Fibroblast of pulmonary artery (primary cell): ENCODE measurements around the gene PQBP1.

Experiments
- DNase-seq: peaks from one replicate; pipeline ENCODE4 v3.0.0-alpha.2; 2010; ENCODE audit warnings: low read depth
- H3K4me3 ChIP-seq: replicated peaks from 2 replicates; pipeline ENCODE4 v1.5.1; 2011; ENCODE audit warnings: low read depth, mild to moderate bottlenecking, control low read depth, low read length, moderate library complexity
- CTCF ChIP-seq: IDR thresholded peaks from 2 replicates; pipeline ENCODE4 v1.5.1; 2011; ENCODE audit warnings: mild to moderate bottlenecking, control low read depth, low read length, inconsistent platforms; ENCODE audit errors: missing control alignments

The PQBP1 gene

GRCh38 chrX:48918643-48919340 lies 21.1 kb downstream of the PQBP1 start, which contains the start of gene PIM2:
Gene PIM2, minus strand, starts transcription at chrX:48919024. Its CDS starts 190 bp downstream, at chrX:48918834.
- DNase-seq, result peak; percentile 86
- no peak for TF ChIP-seq CTCF
- peak within 1 kb of the TSS; percentile 60 for H3K4me3 ChIP-seq

- no peak for DNase-seq
- no peak for TF ChIP-seq CTCF
- H3K4me3 ChIP-seq, result peak overlapping the region; percentile 60
Observed at GRCh38 chrX:48919360-48919841, 21.7 kb downstream of the PQBP1 start.

GRCh38 chrX:48919947-48920717 lies 22.4 kb downstream of the PQBP1 start:
- TF ChIP-seq CTCF, result no peak
- DNase-seq, result no peak
- H3K4me3 ChIP-seq, result no peak overlapping the region

- TF ChIP-seq CTCF, result no peak
- H3K4me3 ChIP-seq, result no peak overlapping the region
- no peak for DNase-seq
Observed at GRCh38 chrX:48920718-48921104, 23.0 kb downstream of the PQBP1 start.

GRCh38 chrX:48923771-48924170 lies 26.0 kb downstream of the PQBP1 start:
- H3K4me3 ChIP-seq, result no peak overlapping the region
- TF ChIP-seq CTCF, result no peak
- DNase-seq, result no peak

GRCh38 chrX:48924270-48924669 lies 26.5 kb downstream of the PQBP1 start:
- H3K4me3 ChIP-seq, result no peak overlapping the region
- TF ChIP-seq CTCF, result no peak
- no peak for DNase-seq
